Non-pigmented ciliary epithelial cell (primary cell): ENCODE results near the gene KLC4.
"Not testable (repeated sequence)": the region's sequence is repeated elsewhere in the genome, so short reads cannot be mapped to it uniquely, and the experiment has no call there.

Source experiments
- DNase-seq: peaks from one replicate; pipeline ENCODE4 v3.0.0-alpha.2; 2010; ENCODE audit warnings: low read depth

The KLC4 gene

GRCh38 chr6:43036712-43037111, 22.7 kb upstream of the KLC4 start:
- no peak for DNase-seq

GRCh38 chr6:43037197-43037596, 22.2 kb upstream of the KLC4 start:
- DNase-seq, result no peak

- DNase-seq, result no peak
These were observed 21.7 kb upstream of the KLC4 start for GRCh38 chr6:43037706-43038105.

- no peak for DNase-seq
These were observed 20.7 kb upstream of the KLC4 start for GRCh38 chr6:43038727-43039126.

GRCh38 chr6:43040542-43041257, 18.7 kb upstream of the KLC4 start:
- no peak for DNase-seq

- DNase-seq, result not testable (repeated sequence)
These were observed 18.0 kb upstream of the KLC4 start for GRCh38 chr6:43041475-43041874.

- no peak for DNase-seq
These were observed 16.1 kb upstream of the KLC4 start for GRCh38 chr6:43043310-43043709.

- DNase-seq, result no peak
These were observed 14.0 kb upstream of the KLC4 start for GRCh38 chr6:43045371-43045930.

- no peak for DNase-seq
These were observed 11.4 kb upstream of the KLC4 start for GRCh38 chr6:43047998-43048397.

GRCh38 chr6:43050981-43051380, 8.4 kb upstream of the KLC4 start:
- no peak for DNase-seq

- no peak for DNase-seq
These were observed 7.1 kb upstream of the KLC4 start for GRCh38 chr6:43052225-43052841.

- DNase-seq, result no peak
These were observed 6.4 kb upstream of the KLC4 start for GRCh38 chr6:43052842-43053544.

- DNase-seq, result peak; percentile 78
These were observed 5.8 kb upstream of the KLC4 start, which contains the start of gene CUL7 for GRCh38 chr6:43053545-43054205. Gene CUL7 (minus strand): TSS chr6:43053851. CDS start chr6:43052788, 1,063 bp downstream.

GRCh38 chr6:43054206-43054943, 5.1 kb upstream of the KLC4 start:
- no peak for DNase-seq

GRCh38 chr6:43055966-43056365, 3.5 kb upstream of the KLC4 start:
- DNase-seq, result no peak

- DNase-seq, result no peak
These were observed 900 bp upstream of the KLC4 start for GRCh38 chr6:43058531-43058930.

GRCh38 chr6:43060034-43060754, 763 bp downstream of the KLC4 start:
- DNase-seq, result no peak

- no peak for DNase-seq
These were observed 1.6 kb downstream of the KLC4 start for GRCh38 chr6:43060755-43061633.

- DNase-seq, result no peak
These were observed 2.4 kb downstream of the KLC4 start for GRCh38 chr6:43061861-43062260.

- DNase-seq, result no peak
These were observed 3.4 kb downstream of the KLC4 start for GRCh38 chr6:43062818-43063217.
